ENCODE measurements around the gene SEPTIN5.

The SEPTIN5 gene

DNA sequence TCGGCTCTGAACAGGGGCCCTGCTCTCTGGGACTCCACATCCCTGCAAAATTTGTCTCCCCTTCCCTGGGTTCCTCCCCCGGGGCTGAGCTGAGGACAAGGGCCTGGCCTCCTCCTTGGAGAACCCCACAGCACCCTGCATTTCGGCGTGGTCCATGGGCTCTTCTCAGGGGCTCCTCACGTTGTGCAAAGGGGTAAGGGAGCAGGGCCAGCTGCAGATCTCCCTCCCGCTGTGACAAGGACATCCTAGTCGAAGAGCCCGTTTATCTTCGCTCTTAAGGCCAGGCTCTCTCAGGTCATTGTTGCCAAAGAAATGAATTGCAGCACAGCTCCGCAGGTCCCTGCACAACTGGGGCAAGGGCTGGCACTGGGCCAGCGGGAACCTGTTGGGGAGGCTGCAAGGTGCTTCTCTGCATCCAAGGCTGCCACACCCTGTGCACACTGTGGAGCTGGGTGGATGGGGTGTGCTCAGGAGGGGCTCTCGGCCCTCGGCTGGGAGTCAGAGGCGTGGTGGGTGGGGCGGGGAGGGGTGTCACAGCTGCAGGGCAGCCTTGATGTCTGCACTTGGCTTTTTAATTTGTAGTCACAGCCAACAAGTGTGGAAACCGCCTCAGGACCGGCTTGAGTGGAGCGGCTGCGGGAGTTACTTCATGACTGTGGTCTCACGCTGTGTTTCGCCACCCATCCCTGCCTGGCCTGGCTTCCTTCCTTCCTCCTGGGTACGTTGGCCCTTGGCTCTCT, 26.6 kb upstream of the SEPTIN5 start:
- Mint-ChIP-seq H3K27ac (no peak overlapping the region), H3K4me3 (no peak overlapping the region), H3K9me3 (peaks cover 18% of the 10 kb centered on the region), H3K36me3 (ENCODE audit: low read depth) (no peaks in the 10 kb centered on the region), H3K4me1 (peaks cover 10% of the 10 kb centered on the region), H3K27me3 (ENCODE audit: low read depth) (peaks cover 18% of the 10 kb centered on the region)
- TF ChIP-seq, protein P1, sequence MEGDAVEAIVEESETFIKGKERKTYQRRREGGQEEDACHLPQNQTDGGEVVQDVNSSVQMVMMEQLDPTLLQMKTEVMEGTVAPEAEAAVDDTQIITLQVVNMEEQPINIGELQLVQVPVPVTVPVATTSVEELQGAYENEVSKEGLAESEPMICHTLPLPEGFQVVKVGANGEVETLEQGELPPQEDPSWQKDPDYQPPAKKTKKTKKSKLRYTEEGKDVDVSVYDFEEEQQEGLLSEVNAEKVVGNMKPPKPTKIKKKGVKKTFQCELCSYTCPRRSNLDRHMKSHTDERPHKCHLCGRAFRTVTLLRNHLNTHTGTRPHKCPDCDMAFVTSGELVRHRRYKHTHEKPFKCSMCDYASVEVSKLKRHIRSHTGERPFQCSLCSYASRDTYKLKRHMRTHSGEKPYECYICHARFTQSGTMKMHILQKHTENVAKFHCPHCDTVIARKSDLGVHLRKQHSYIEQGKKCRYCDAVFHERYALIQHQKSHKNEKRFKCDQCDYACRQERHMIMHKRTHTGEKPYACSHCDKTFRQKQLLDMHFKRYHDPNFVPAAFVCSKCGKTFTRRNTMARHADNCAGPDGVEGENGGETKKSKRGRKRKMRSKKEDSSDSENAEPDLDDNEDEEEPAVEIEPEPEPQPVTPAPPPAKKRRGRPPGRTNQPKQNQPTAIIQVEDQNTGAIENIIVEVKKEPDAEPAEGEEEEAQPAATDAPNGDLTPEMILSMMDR (IDR thresholded peaks at IDR 0.05; ENCODE audit: unreplicated experiment in 3 of 3) = no peak

DNA sequence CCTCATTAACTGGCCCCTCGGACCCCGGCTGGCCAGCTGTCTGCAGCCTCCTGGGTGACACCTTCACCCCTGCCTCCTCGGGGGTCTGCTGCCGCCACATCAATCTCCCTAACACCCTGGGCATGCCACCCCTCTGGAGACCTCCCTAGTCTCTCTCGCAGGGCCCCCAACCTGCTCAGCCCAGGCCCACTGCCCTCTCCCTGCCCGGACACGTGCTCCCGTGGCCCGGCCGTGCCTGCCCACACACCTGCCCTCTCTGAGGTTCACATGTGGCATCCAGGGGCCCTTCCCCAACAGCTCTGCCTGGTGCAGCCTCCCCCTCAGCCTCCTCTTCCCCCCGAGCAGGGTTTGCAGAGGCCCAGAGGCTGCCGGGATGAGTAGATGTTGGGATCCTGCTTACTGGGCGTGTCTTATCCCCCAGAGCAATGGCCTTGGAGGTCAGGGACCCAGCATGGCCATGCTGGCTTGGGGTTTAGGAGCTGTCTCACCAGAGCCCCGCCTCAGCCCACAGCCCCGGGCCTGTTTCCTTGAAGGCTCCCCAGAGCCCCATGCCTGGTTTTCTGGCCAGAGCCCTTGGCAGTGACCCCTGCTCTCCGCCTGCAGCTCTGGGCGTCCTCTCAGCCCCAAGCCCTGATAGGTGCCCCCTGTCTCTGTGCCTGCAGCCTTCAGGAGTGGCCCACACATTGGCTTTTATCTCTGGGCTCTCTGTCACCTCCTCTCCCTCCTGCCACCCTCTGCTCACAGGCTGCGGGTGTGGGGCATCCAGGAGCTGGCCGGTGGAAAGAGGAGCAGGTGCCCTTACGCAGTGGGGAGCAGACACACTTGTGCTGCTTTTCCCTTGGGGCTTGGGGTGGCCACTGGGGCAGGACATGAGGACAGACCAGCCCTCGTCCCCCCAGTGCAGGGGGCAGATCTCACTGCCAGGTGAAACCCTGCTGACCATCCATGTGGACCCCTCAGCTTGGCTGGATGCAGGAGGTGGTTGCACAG, 25.7 kb upstream of the SEPTIN5 start:
- Mint-ChIP-seq H3K4me1 (peaks cover 10% of the 10 kb centered on the region), H3K27ac (no peak overlapping the region), H3K4me3 (no peak overlapping the region), H3K36me3 (ENCODE audit: low read depth) (no peaks in the 10 kb centered on the region), H3K27me3 (ENCODE audit: low read depth) (peaks cover 19% of the 10 kb centered on the region), H3K9me3 (peaks cover 13% of the 10 kb centered on the region)
- TF ChIP-seq, protein P1 (IDR thresholded peaks at IDR 0.05; ENCODE audit: unreplicated experiment in 3 of 3) = no peak

- Mint-ChIP-seq H3K4me1 (peaks cover 10% of the 10 kb centered on the region), H3K9me3 (peaks cover 6% of the 10 kb centered on the region), H3K27me3 (ENCODE audit: low read depth) (peaks cover 17% of the 10 kb centered on the region), H3K36me3 (ENCODE audit: low read depth) (no peaks in the 10 kb centered on the region), H3K27ac (no peak overlapping the region), H3K4me3 (no peak overlapping the region)
- TF ChIP-seq, protein P1 (IDR thresholded peaks at IDR 0.05; ENCODE audit: unreplicated experiment in 3 of 3) = no peak
Measured at GRCh38 chr22:19689408-19689807, 24.9 kb upstream of the SEPTIN5 start.

- Mint-ChIP-seq H3K36me3 (ENCODE audit: low read depth) (no peaks in the 10 kb centered on the region), H3K27me3 (ENCODE audit: low read depth) (peaks cover 22% of the 10 kb centered on the region), H3K4me3 (peak overlapping the region; percentile 53 to 62 (median 56)), H3K4me1 (peaks cover 10% of the 10 kb centered on the region), H3K9me3 (peaks cover 2% of the 10 kb centered on the region), H3K27ac (peak overlapping the region; percentile 1 to 73 (median 59))
- TF ChIP-seq, protein P1 (IDR thresholded peaks at IDR 0.05; ENCODE audit: unreplicated experiment in 3 of 3) = no peak
Measured at GRCh38 chr22:19691007-19691720, 23.1 kb upstream of the SEPTIN5 start.

- Mint-ChIP-seq H3K9me3 (no peaks in the 10 kb centered on the region), H3K4me1 (peaks cover 10% of the 10 kb centered on the region), H3K27me3 (ENCODE audit: low read depth) (peaks cover 22% of the 10 kb centered on the region), H3K36me3 (ENCODE audit: low read depth) (no peaks in the 10 kb centered on the region), H3K27ac (peak overlapping the region; percentile 1 to 73 (median 59)), H3K4me3 (peak overlapping the region; percentile 53 to 62 (median 56))
- TF ChIP-seq, protein P1 (IDR thresholded peaks at IDR 0.05; ENCODE audit: unreplicated experiment in 3 of 3) = no peak
Measured at GRCh38 chr22:19691721-19692341, 22.5 kb upstream of the SEPTIN5 start.
